Astrocyte (in vitro differentiated cells and primary cell): ENCODE results near the gene MBD3L4. TPM values are rescaled to one million over a fixed set of nuclear protein-coding genes. Genes with fewer than 3 reads are reported as not detected.
"Not testable (repeated sequence)": the region's sequence is repeated elsewhere in the genome, so short reads cannot be mapped to it uniquely, and the experiment has no call there.

Experiments used
- DNase-seq: peaks from one replicate; pipeline ENCODE4 v3.0.0-alpha.2; 2010; ENCODE audit warnings: low read depth
- FAIRE-seq: peaks from 2 replicates; lab custom pipeline; 2011; peaks lifted over from hg19 to GRCh38; lab: Jason Lieb, UNC
- H2AFZ ChIP-seq: 2 replicates; pipeline ENCODE4 v1.6.0; 2012; ENCODE audit warnings: low read depth, low read length, inconsistent platforms
- H3K27ac ChIP-seq: 2 replicates; pipeline ENCODE4 v1.5.1; 2011; ENCODE audit warnings: low read depth, low read length, inconsistent platforms
- H3K27me3 ChIP-seq: 2 replicates; pipeline ENCODE4 v1.6.0; 2011; ENCODE audit warnings: low read length, inconsistent platforms; ENCODE audit not compliant: insufficient read depth
- H3K36me3 ChIP-seq: 2 replicates; pipeline ENCODE4 v1.5.1; 2011; ENCODE audit warnings: low read length, inconsistent platforms; ENCODE audit not compliant: insufficient read depth
- H3K4me1 ChIP-seq: 2 replicates; pipeline ENCODE4 v1.5.1; 2011; ENCODE audit warnings: low read length, inconsistent platforms; ENCODE audit not compliant: insufficient read depth
- H3K4me2 ChIP-seq: 2 replicates; pipeline ENCODE4 v1.6.0; 2012; ENCODE audit warnings: low read length, inconsistent platforms
- H3K4me3 ChIP-seq: 2 replicates; pipeline ENCODE4 v1.5.1; 2011; ENCODE audit warnings: low read depth, mild to moderate bottlenecking, low read length, inconsistent platforms; ENCODE audit not compliant: insufficient read depth
- H3K79me2 ChIP-seq: 2 replicates; pipeline ENCODE4 v1.6.0; 2012; ENCODE audit warnings: mild to moderate bottlenecking, low read length, inconsistent platforms; ENCODE audit not compliant: insufficient read depth
- H3K9ac ChIP-seq: 2 replicates; pipeline ENCODE4 v1.6.0; 2012; ENCODE audit warnings: mild to moderate bottlenecking, low read length, inconsistent platforms
- H3K9me3 ChIP-seq: 2 replicates; pipeline ENCODE4 v1.5.1; 2012; ENCODE audit warnings: low read depth, mild to moderate bottlenecking, low read length, inconsistent platforms; ENCODE audit not compliant: insufficient read depth
- H4K20me1 ChIP-seq: 2 replicates; pipeline ENCODE4 v1.6.0; 2012; ENCODE audit warnings: low read length, inconsistent platforms; ENCODE audit not compliant: insufficient read depth
- H3K27ac Mint-ChIP-seq: one replicate; pipeline ENCODE4 v1.8.0; 2021; ENCODE audit warnings: mild to moderate bottlenecking, mixed read lengths; ENCODE audit not compliant: unreplicated experiment
- H3K27me3 Mint-ChIP-seq: one replicate; pipeline ENCODE4 v1.8.0; 2021; ENCODE audit warnings: low read depth, mixed read lengths; ENCODE audit not compliant: unreplicated experiment
- H3K36me3 Mint-ChIP-seq: one replicate; pipeline ENCODE4 v1.8.0; 2021; ENCODE audit warnings: low read depth, mixed read lengths; ENCODE audit not compliant: unreplicated experiment
- H3K4me1 Mint-ChIP-seq: one replicate; pipeline ENCODE4 v1.8.0; 2021; ENCODE audit warnings: low read depth, mixed read lengths; ENCODE audit not compliant: unreplicated experiment
- H3K4me3 Mint-ChIP-seq: one replicate; pipeline ENCODE4 v1.8.0; 2021; ENCODE audit warnings: mild to moderate bottlenecking, moderate library complexity, mixed read lengths; ENCODE audit not compliant: unreplicated experiment
- H3K9me3 Mint-ChIP-seq: one replicate; pipeline ENCODE4 v1.8.0; 2021; ENCODE audit warnings: mild to moderate bottlenecking, mixed read lengths; ENCODE audit not compliant: unreplicated experiment
- CTCF ChIP-seq: IDR thresholded peaks from 2 replicates; pipeline ENCODE4 v1.5.1; 2011; ENCODE audit warnings: low read depth, mild to moderate bottlenecking, inconsistent platforms, low read length, moderate library complexity; ENCODE audit not compliant: insufficient read depth
- EZH2 ChIP-seq: IDR thresholded peaks from 2 replicates; pipeline ENCODE4 v1.6.1; 2012; ENCODE audit warnings: mild to moderate bottlenecking, low read length, inconsistent platforms; ENCODE audit not compliant: insufficient read depth
- total RNA-seq: library from RNA; stranded (reverse); gene quantifications from 2 replicates; pipeline ENCODE4 v1.2.1, GENCODE V29; 2021

Gene MBD3L4
- total RNA-seq, 1 donor from 2014 or later = not detected

- Histone ChIP-seq H3K27me3 (no peaks in the 10 kb centered on the region), H3K9ac (no peak overlapping the region), H3K79me2 (peaks cover 20% of the 10 kb centered on the region), H3K4me2 (peak overlapping the region; percentile 87), H3K9me3 (no peaks in the 10 kb centered on the region), H3K36me3 (peaks cover 13% of the 10 kb centered on the region), H4K20me1 (peaks cover 4% of the 10 kb centered on the region), H3K27ac (no peak overlapping the region), H2AFZ (peak overlapping the region; percentile 74), H3K4me1 (peaks cover 5% of the 10 kb centered on the region), H3K4me3 (no peak overlapping the region)
- FAIRE-seq (no peak), DNase-seq (no peak)
- no peak for TF ChIP-seq EZH2
- no peak for TF ChIP-seq CTCF
- H3K4me3 Mint-ChIP-seq = peak overlapping the region; percentile 94
- peaks cover 5% of the 10 kb centered on the region for H3K4me1 Mint-ChIP-seq
- no peaks in the 10 kb centered on the region for H3K27me3 Mint-ChIP-seq
- H3K9me3 Mint-ChIP-seq = peaks cover 5% of the 10 kb centered on the region
- H3K36me3 Mint-ChIP-seq = peaks cover 9% of the 10 kb centered on the region
- no peak overlapping the region for H3K27ac Mint-ChIP-seq
Observed at GRCh38 chr19:7068599-7068998, 28.6 kb upstream of the MBD3L4 start.

GRCh38 chr19:7067716-7068115, 27.7 kb upstream of the MBD3L4 start:
- Mint-ChIP-seq H3K36me3 (peaks cover 6% of the 10 kb centered on the region), H3K27me3 (no peaks in the 10 kb centered on the region), H3K4me3 (no peak overlapping the region), H3K27ac (no peak overlapping the region), H3K4me1 (peaks cover 5% of the 10 kb centered on the region), H3K9me3 (peaks cover 5% of the 10 kb centered on the region)
- TF ChIP-seq CTCF = no peak
- no peak for TF ChIP-seq EZH2
- Histone ChIP-seq H4K20me1 (peaks cover 4% of the 10 kb centered on the region), H3K4me3 (no peak overlapping the region), H2AFZ (no peak overlapping the region), H3K9ac (no peak overlapping the region), H3K36me3 (peaks cover 8% of the 10 kb centered on the region), H3K27me3 (no peaks in the 10 kb centered on the region), H3K4me1 (peaks cover 5% of the 10 kb centered on the region), H3K27ac (no peak overlapping the region), H3K4me2 (no peak overlapping the region), H3K79me2 (peaks cover 19% of the 10 kb centered on the region), H3K9me3 (no peaks in the 10 kb centered on the region)
- no peak for FAIRE-seq
- DNase-seq = peak; percentile 35

GRCh38 chr19:7067122-7067521, 27.1 kb upstream of the MBD3L4 start:
- H4K20me1 ChIP-seq, H3K4me2 ChIP-seq, H3K36me3 Mint-ChIP-seq, H3K4me3 Mint-ChIP-seq, H3K9me3 Mint-ChIP-seq, FAIRE-seq, H3K9ac ChIP-seq, H3K27ac ChIP-seq, H3K27ac Mint-ChIP-seq, H3K4me1 ChIP-seq, H3K4me3 ChIP-seq, H3K27me3 Mint-ChIP-seq, DNase-seq, H3K4me1 Mint-ChIP-seq, H3K36me3 ChIP-seq, H3K27me3 ChIP-seq, H3K9me3 ChIP-seq, H2AFZ ChIP-seq: not testable (repeated sequence)
- H3K79me2 ChIP-seq = peaks cover 14% of the 10 kb centered on the region
